Lower leg skin (tissue), 3 donors: Measurements from ENCODE around the gene CTDSP1.

ENCODE experiments used
- POLR2A ChIP-seq, 2 donors: fragments of 450-650 bp; IDR thresholded peaks; one replicate each; pipeline ENCODE4 v1.6.1; 2016 to 2017; ENCODE audit warnings: antibody characterized with exemption in 2 of 2, mild to moderate bottlenecking in 1 of 2, moderate library complexity in 1 of 2
- TF ChIP-seq, protein P1 (sequence below), 3 donors: fragments of 450-650 bp; IDR thresholded peaks; one replicate each; pipeline ENCODE4 v1.5.1; 2016; ENCODE audit warnings: antibody characterized with exemption in 3 of 3, mild to moderate bottlenecking in 3 of 3, moderate library complexity in 2 of 3

DNA sequence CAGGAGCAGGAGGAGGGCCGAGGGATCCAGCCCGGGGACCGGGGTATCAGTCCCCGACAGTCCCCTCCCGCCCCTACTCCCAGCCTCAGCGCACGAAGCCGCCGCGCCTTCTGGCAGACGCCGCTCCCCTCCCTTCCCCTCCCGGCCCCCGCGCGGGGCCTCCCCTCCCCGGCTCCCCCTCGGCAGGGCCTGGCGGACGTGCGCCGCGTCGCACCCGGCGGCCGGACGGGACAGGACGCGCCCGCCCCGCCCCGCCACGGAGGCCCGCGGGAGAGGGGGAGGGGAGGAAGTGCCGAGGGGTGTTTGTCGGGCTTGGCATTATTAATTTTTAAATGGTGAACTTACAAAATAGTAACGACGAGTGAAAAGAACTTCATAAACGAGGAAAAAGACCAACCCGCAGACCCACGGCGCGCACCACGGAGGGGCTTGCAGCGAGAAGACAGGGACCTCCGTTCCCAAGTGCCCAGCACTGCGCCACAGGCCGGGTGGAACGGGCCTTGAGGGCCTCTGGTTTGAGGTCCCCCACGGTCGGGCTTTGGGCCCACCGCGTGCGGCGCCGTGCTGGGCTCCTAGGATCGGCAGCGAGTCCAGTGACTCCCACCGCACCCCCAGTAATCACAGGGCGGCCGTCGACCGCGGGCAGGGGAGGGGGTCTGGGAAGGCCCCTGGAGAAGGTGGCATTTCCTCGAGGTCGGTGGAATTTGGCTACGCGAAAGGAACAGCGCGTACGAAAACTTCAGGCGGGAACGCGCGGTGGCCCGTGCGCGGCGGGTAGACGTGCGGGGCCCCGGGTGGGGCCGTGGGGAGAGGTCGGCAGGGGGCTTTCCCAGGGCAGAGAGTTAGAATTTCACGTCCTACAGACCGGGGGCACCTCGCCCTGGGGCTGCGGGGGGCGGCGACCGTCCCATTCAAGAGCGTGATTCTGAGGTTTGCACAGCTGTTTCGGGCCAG, 954 bp upstream of the CTDSP1 start:
- TF ChIP-seq, protein P1, sequence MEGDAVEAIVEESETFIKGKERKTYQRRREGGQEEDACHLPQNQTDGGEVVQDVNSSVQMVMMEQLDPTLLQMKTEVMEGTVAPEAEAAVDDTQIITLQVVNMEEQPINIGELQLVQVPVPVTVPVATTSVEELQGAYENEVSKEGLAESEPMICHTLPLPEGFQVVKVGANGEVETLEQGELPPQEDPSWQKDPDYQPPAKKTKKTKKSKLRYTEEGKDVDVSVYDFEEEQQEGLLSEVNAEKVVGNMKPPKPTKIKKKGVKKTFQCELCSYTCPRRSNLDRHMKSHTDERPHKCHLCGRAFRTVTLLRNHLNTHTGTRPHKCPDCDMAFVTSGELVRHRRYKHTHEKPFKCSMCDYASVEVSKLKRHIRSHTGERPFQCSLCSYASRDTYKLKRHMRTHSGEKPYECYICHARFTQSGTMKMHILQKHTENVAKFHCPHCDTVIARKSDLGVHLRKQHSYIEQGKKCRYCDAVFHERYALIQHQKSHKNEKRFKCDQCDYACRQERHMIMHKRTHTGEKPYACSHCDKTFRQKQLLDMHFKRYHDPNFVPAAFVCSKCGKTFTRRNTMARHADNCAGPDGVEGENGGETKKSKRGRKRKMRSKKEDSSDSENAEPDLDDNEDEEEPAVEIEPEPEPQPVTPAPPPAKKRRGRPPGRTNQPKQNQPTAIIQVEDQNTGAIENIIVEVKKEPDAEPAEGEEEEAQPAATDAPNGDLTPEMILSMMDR (IDR thresholded peaks at IDR 0.05), result no peak
- peak in 1 of 2 donors; percentile 43 for TF ChIP-seq POLR2A (IDR thresholded peaks at IDR 0.05)
